Naive B cell (primary cell): Measurements from ENCODE around the gene CHAF1A. TPM values are rescaled to one million over a fixed set of nuclear protein-coding genes. Genes with fewer than 3 reads are reported as not detected.

ENCODE experiments used
- ATAC-seq, 2 donors: fragments of 150-1000 bp; cut with Tn5 transposase; 2 replicates each; pipeline ENCODE4 v1.10.0; 2021; ENCODE audit warnings: low read depth in 2 of 2, mild to moderate bottlenecking in 2 of 2, moderate library complexity in 2 of 2
- DNase-seq: peaks from one replicate; pipeline ENCODE4 v3.0.0; 2022
- H3K27ac Mint-ChIP-seq, 6 donors: one replicate each; pipeline ENCODE4 v1.8.0; 2020 to 2022; ENCODE audit warnings: mild to moderate bottlenecking in 6 of 6, mixed read lengths in 6 of 6, moderate library complexity in 5 of 6, inconsistent platforms in 2 of 6
- H3K27me3 Mint-ChIP-seq, 3 donors: one replicate each; pipeline ENCODE4 v1.8.0; 2021 to 2022; ENCODE audit warnings: mixed read lengths in 3 of 3, mild to moderate bottlenecking in 1 of 3
- H3K36me3 Mint-ChIP-seq, 2 donors: one replicate each; pipeline ENCODE4 v1.8.0; 2020 to 2022; ENCODE audit warnings: mixed read lengths in 2 of 2, inconsistent platforms in 1 of 2, mild to moderate bottlenecking in 1 of 2
- H3K4me1 Mint-ChIP-seq, 3 donors: one replicate each; pipeline ENCODE4 v1.8.0; 2020 to 2022; ENCODE audit warnings: mixed read lengths in 3 of 3, inconsistent platforms in 1 of 3, mild to moderate bottlenecking in 1 of 3, moderate library complexity in 1 of 3
- H3K4me3 Mint-ChIP-seq, 8 donors: one replicate each; pipeline ENCODE4 v1.8.0; 2020 to 2022; ENCODE audit warnings: mild to moderate bottlenecking in 8 of 8, mixed read lengths in 8 of 8, moderate library complexity in 8 of 8, inconsistent platforms in 2 of 8
- H3K9me3 Mint-ChIP-seq, 7 donors: one replicate each; pipeline ENCODE4 v1.8.0; 2020 to 2022; ENCODE audit warnings: mixed read lengths in 7 of 7, mild to moderate bottlenecking in 5 of 7, inconsistent platforms in 2 of 7, moderate library complexity in 1 of 7
- polyA plus RNA-seq, 6 donors: library from polyadenylated mRNA; unstranded; fragments of 300-500 nt; fragmentation: Illumina TruSeq; gene quantifications; one replicate each; pipeline ENCODE4 v1.2.3, GENCODE V29; 2021; ENCODE audit warnings: low read depth in 6 of 6

CHAF1A gene
- polyA plus RNA-seq, 6 donors from 2014 or later, result 0.14 to 4.8 (median 2.7) TPM

GRCh38 chr19:4483385-4483784, 80.9 kb downstream of the CHAF1A start:
- H3K36me3 Mint-ChIP-seq, result peaks cover 0 to 9% of the 10 kb centered on the region in 2 donors
- H3K27ac Mint-ChIP-seq, result peak overlapping the region in 1 of 6 donors; percentile 9
- H3K4me1 Mint-ChIP-seq, result peaks cover 3 to 6% (median 6%) of the 10 kb centered on the region in 3 donors

GRCh38 chr19:4487572-4487971, 85.1 kb downstream of the CHAF1A start:
- Mint-ChIP-seq H3K27ac (no peak overlapping the region), H3K4me1 (peaks cover 3 to 7% (median 6%) of the 10 kb centered on the region in 3 donors), H3K27me3 (no peaks in the 10 kb centered on the region), H3K9me3 (no peaks in the 10 kb centered on the region), H3K4me3 (no peak overlapping the region), H3K36me3 (peaks cover 4 to 9% of the 10 kb centered on the region in 2 donors)
- DNase-seq, result no peak
- ATAC-seq, result no peak

More at GRCh38 chr19:4483385-4483784, 80.9 kb downstream of the CHAF1A start:
- ATAC-seq (no peak), DNase-seq (no peak)
- H3K4me3 Mint-ChIP-seq, result no peak overlapping the region
- no peaks in the 10 kb centered on the region for H3K9me3 Mint-ChIP-seq
- H3K27me3 Mint-ChIP-seq, result no peaks in the 10 kb centered on the region

- H3K36me3 Mint-ChIP-seq, result peaks cover 4 to 9% of the 10 kb centered on the region in 2 donors
- ATAC-seq (no peak), DNase-seq (no peak)
- no peaks in the 10 kb centered on the region for H3K9me3 Mint-ChIP-seq
- H3K27me3 Mint-ChIP-seq, result no peaks in the 10 kb centered on the region
- H3K4me1 Mint-ChIP-seq, result peaks cover 1 to 6% (median 6%) of the 10 kb centered on the region in 3 donors
- peak overlapping the region in 1 of 6 donors; percentile 84 for H3K27ac Mint-ChIP-seq
- H3K4me3 Mint-ChIP-seq, result no peak overlapping the region
Measured at GRCh38 chr19:4488496-4488895, 86.1 kb downstream of the CHAF1A start.

GRCh38 chr19:4491446-4491845, 89.0 kb downstream of the CHAF1A start:
- Mint-ChIP-seq H3K9me3 (no peaks in the 10 kb centered on the region), H3K36me3 (peaks cover 4 to 5% of the 10 kb centered on the region in 2 donors), H3K27ac (no peak overlapping the region), H3K4me1 (peaks cover 0 to 6% (median 4%) of the 10 kb centered on the region in 3 donors), H3K4me3 (no peak overlapping the region), H3K27me3 (no peaks in the 10 kb centered on the region)
- no peak for ATAC-seq
- no peak for DNase-seq

GRCh38 chr19:4492337-4493103, 90.1 kb downstream of the CHAF1A start:
- Mint-ChIP-seq H3K36me3 (peaks cover 0 to 4% of the 10 kb centered on the region in 2 donors), H3K9me3 (no peaks in the 10 kb centered on the region), H3K4me3 (no peak overlapping the region), H3K27me3 (no peaks in the 10 kb centered on the region), H3K4me1 (peaks cover 0 to 4% (median 2%) of the 10 kb centered on the region in 3 donors), H3K27ac (no peak overlapping the region)
- DNase-seq (no peak), ATAC-seq (no peak)

Other genes with a start within 250 kb of the CHAF1A start
- gene CREB3L3, start 249.0 kb upstream of the CHAF1A start, polyA plus RNA-seq, result not detected
- gene SIRT6, start 220.1 kb upstream of the CHAF1A start, polyA plus RNA-seq, result 1 to 10 TPM; 1.3 to 5.3 (median 4.4) TPM
- gene ANKRD24, start 220.0 kb upstream of the CHAF1A start, polyA plus RNA-seq, result 1 to 10 TPM in 1 of 6 donors, under 1 TPM in 2, not detected in 3; 0.17 to 1.4 (median 0.43) TPM
- gene EBI3, start 173.1 kb upstream of the CHAF1A start, polyA plus RNA-seq, result 1 to 10 TPM; 1.0 to 7.3 (median 3.6) TPM
- gene YJU2, start 155.6 kb upstream of the CHAF1A start, polyA plus RNA-seq, result 10 to 100 TPM; 25.0 to 42.8 (median 30.7) TPM
- gene SHD, start 123.4 kb upstream of the CHAF1A start, polyA plus RNA-seq, result not detected
- not detected for gene TMIGD2, start 100.3 kb upstream of the CHAF1A start, polyA plus RNA-seq
- 1 to 10 TPM in 3 of 6 donors, under 1 TPM in 1, not detected in 2; 1.00 to 1.6 (median 1.3) TPM for gene FSD1, start 98.0 kb upstream of the CHAF1A start, polyA plus RNA-seq
- under 1 TPM in 1 of 6 donors, not detected in 5; 0.94 TPM for gene STAP2, start 63.8 kb upstream of the CHAF1A start, polyA plus RNA-seq
- 1 to 10 TPM; 4.6 to 6.3 (median 5.4) TPM for gene MPND, start 59.1 kb upstream of the CHAF1A start, polyA plus RNA-seq
- gene SH3GL1, start 2.1 kb upstream of the CHAF1A start, polyA plus RNA-seq, result 10 to 100 TPM in 5 of 6 donors, 1 to 10 TPM in 1; 4.9 to 18.5 (median 12.7) TPM
- gene UBXN6, start 55.2 kb downstream of the CHAF1A start, polyA plus RNA-seq, result 1 to 10 TPM; 3.6 to 9.1 (median 5.6) TPM
- gene HDGFL2, start 69.7 kb downstream of the CHAF1A start, polyA plus RNA-seq, result 10 to 100 TPM in 4 of 6 donors, 1 to 10 TPM in 1, under 1 TPM in 1; 0.91 to 22.7 (median 11.5) TPM
- under 1 TPM in 4 of 6 donors, not detected in 2; 0.04 to 0.21 (median 0.14) TPM for gene PLIN4, start 115.8 kb downstream of the CHAF1A start, polyA plus RNA-seq
- gene PLIN5, start 132.6 kb downstream of the CHAF1A start, polyA plus RNA-seq, result under 1 TPM in 1 of 6 donors, not detected in 5; 0.52 TPM
- under 1 TPM in 3 of 6 donors, not detected in 3; 0.12 to 0.58 (median 0.25) TPM for gene LRG1, start 137.4 kb downstream of the CHAF1A start, polyA plus RNA-seq
- not detected for gene SEMA6B, start 157.0 kb downstream of the CHAF1A start, polyA plus RNA-seq
- 10 to 100 TPM in 1 of 6 donors, 1 to 10 TPM in 5; 4.7 to 14.2 (median 8.0) TPM for gene TNFAIP8L1, start 236.9 kb downstream of the CHAF1A start, polyA plus RNA-seq